ENCODE measurements around the gene CYP11A1. TPM values are rescaled to one million over a fixed set of nuclear protein-coding genes. Genes with fewer than 3 reads are reported as not detected.
A peak's percentile ranks its signal among the peaks of the same experiment; 100 is the strongest.

CYP11A1 gene
- total and polyA plus RNA-seq, 10 of the 15 experiments (the other 5 are each of a cell fraction or from before 2014, with no cell fraction given) = 0.11 to 1.2 (median 0.23) TPM; not detected in 5

DNA sequence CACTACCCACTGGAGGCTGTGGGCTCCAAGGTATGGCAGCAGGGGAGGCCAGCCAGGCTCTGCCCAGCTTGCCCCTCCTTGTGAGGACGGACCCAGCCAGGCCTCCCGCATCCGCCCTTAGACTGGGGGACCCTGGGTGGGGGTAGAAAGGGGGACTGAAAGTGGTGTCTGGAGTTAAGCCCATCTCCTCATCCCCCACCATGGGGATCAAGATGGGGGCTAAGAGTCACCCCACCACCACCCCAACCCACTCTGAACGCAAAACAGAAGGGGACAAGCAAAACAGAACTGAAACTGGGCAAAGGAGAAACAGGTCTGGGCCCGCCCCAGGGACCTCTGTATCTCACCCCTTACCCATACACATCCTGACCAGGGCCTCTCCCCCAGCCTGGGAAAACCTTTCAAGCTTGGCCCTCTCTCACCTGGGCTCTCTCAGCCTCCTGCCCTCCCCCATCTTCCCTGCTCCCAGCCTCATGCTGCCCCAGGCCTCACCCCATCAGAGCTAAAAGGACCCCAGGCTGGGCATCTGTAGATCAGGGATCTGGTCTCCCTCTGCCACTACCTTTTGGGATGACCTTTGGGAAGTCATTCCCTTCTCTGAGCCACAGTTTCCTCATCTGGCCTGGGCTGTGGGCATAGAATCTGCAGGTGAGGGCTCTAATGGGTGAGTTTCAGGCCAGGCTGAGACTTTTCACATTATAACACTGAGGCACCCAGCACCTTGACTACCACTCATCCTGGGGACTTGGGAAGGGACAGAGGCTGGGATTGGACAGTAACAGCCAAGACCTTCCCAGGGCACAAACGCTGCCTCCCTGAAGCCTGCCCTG is 30.0 kb upstream of the CYP11A1 start (continued):
- TF ChIP-seq, protein P1, sequence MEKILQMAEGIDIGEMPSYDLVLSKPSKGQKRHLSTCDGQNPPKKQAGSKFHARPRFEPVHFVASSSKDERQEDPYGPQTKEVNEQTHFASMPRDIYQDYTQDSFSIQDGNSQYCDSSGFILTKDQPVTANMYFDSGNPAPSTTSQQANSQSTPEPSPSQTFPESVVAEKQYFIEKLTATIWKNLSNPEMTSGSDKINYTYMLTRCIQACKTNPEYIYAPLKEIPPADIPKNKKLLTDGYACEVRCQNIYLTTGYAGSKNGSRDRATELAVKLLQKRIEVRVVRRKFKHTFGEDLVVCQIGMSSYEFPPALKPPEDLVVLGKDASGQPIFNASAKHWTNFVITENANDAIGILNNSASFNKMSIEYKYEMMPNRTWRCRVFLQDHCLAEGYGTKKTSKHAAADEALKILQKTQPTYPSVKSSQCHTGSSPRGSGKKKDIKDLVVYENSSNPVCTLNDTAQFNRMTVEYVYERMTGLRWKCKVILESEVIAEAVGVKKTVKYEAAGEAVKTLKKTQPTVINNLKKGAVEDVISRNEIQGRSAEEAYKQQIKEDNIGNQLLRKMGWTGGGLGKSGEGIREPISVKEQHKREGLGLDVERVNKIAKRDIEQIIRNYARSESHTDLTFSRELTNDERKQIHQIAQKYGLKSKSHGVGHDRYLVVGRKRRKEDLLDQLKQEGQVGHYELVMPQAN (conservative IDR thresholded peaks at IDR 0.05) = no peak
- TF ChIP-seq CHD4 (IDR thresholded peaks at IDR 0.05) (no peak), MEF2B (IDR thresholded peaks at IDR 0.05; ENCODE audit: partially characterized antibody, poor library complexity, severe bottlenecking) (peak; percentile 92), POU2F2 (IDR thresholded peaks at IDR 0.05; ENCODE audit: borderline replicate concordance, low read depth, low read length) (peak; percentile 68), RCOR1 (conservative IDR thresholded peaks at IDR 0.05; ENCODE audit: low read depth, low read length) (no peak), RUNX3 (IDR thresholded peaks at IDR 0.05; ENCODE audit: low read length) (no peak), SREBF1 (IDR thresholded peaks at IDR 0.05; ENCODE audit: low read length) (no peak), SUPT20H (IDR thresholded peaks at IDR 0.05; ENCODE audit: borderline replicate concordance, control insufficient read depth, low read depth, low read length) (no peak), POLR2AphosphoS2 (IDR thresholded peaks at IDR 0.05; ENCODE audit: low read depth, low read length) (peak; percentile 21; the same call in 1 of the 2 replicates), CHD1 (IDR thresholded peaks at IDR 0.05; ENCODE audit: low read depth, low read length) (peak; percentile 67; the same call in 1 of the 2 replicates), GABPA (IDR thresholded peaks at IDR 0.05; ENCODE audit: low read depth) (no peak), KLF5 (IDR thresholded peaks at IDR 0.05; ENCODE audit: partially characterized antibody) (no peak), ZNF24 (IDR thresholded peaks at IDR 0.05) (peak; percentile 30; the same call in 1 of the 2 replicates), EP300 (IDR thresholded peaks at IDR 0.05; ENCODE audit: borderline replicate concordance in 1 of 2, control insufficient read depth in 1 of 2, low read depth in 2 of 2, low read length in 2 of 2) (peak; percentile 81 to 89; a peak in 3 of 4 replicates), ATF7 (IDR thresholded peaks at IDR 0.05; ENCODE audit: low read depth) (peak; percentile 38; the same call in 1 of the 2 replicates), RAD21 (IDR thresholded peaks at IDR 0.05; ENCODE audit: insufficient read depth, low read depth, low read length) (0 out of 2 replicates have a peak, but pooled peaks have one; percentile 0), FOS (IDR thresholded peaks at IDR 0.05; ENCODE audit: borderline replicate concordance, extremely low read depth, insufficient read length) (no peak), ZNF622 (IDR thresholded peaks at IDR 0.05) (no peak), FOXM1 (IDR thresholded peaks at IDR 0.05; ENCODE audit: low read depth, low read length) (no peak), SMARCA5 (IDR thresholded peaks at IDR 0.05) (no peak)
- TF ChIP-seq, protein P2, sequence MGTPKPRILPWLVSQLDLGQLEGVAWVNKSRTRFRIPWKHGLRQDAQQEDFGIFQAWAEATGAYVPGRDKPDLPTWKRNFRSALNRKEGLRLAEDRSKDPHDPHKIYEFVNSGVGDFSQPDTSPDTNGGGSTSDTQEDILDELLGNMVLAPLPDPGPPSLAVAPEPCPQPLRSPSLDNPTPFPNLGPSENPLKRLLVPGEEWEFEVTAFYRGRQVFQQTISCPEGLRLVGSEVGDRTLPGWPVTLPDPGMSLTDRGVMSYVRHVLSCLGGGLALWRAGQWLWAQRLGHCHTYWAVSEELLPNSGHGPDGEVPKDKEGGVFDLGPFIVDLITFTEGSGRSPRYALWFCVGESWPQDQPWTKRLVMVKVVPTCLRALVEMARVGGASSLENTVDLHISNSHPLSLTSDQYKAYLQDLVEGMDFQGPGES (IDR thresholded peaks at IDR 0.05) = no peak
- TF ChIP-seq, protein P3, sequence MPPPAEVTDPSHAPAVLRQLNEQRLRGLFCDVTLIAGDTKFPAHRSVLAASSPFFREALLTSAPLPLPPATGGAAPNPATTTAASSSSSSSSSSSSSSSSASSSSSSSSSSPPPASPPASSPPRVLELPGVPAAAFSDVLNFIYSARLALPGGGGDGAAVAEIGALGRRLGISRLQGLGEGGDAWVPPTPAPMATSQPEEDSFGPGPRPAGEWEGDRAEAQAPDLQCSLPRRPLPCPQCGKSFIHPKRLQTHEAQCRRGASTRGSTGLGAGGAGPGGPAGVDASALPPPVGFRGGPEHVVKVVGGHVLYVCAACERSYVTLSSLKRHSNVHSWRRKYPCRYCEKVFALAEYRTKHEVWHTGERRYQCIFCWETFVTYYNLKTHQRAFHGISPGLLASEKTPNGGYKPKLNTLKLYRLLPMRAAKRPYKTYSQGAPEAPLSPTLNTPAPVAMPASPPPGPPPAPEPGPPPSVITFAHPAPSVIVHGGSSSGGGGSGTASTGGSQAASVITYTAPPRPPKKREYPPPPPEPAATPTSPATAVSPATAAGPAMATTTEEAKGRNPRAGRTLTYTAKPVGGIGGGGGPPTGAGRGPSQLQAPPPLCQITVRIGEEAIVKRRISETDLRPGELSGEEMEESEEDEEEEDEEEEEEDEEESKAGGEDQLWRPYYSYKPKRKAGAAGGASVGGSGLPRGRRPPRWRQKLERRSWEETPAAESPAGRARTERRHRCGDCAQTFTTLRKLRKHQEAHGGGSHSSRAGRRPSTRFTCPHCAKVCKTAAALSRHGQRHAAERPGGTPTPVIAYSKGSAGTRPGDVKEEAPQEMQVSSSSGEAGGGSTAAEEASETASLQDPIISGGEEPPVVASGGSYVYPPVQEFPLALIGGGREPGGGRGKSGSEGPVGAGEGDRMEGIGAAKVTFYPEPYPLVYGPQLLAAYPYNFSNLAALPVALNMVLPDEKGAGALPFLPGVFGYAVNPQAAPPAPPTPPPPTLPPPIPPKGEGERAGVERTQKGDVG (CRISPR knock-in tag; IDR thresholded peaks at IDR 0.05) = no peak
